ENCODE measurements around the gene YAE1. TPM values are rescaled to one million over a fixed set of nuclear protein-coding genes. Genes with fewer than 3 reads are reported as not detected.

Gene YAE1
- total RNA-seq, 1 donor from 2014 or later = 42.5 TPM

DNA sequence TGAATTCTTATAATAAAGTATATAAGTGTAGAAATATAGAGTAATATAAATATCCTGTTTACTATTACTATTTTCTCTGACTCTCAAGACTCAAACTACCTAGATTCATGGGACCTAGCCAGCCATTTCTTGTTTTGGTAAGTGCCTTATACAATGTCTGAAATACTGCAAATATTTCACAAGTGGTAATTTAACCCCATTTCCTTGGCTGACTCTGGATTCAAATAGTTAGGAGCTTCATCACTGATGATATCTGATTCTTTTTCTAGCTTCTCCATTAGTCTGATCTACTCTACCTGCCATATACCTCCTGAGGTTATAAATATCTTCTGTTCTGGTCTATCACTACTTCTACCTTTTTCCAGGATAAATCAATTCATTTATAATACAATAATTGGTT, 50.8 kb downstream of the YAE1 start:
- Mint-ChIP-seq H3K9me3 (no peaks in the 10 kb centered on the region), H3K4me3 (no peak overlapping the region), H3K27ac (ENCODE audit: unreplicated experiment) (no peak overlapping the region), H3K4me1 (peaks cover 3% of the 10 kb centered on the region), H3K27me3 (ENCODE audit: low read depth) (peaks cover 11% of the 10 kb centered on the region), H3K36me3 (ENCODE audit: low read depth) (no peaks in the 10 kb centered on the region)
- TF ChIP-seq, protein P1, sequence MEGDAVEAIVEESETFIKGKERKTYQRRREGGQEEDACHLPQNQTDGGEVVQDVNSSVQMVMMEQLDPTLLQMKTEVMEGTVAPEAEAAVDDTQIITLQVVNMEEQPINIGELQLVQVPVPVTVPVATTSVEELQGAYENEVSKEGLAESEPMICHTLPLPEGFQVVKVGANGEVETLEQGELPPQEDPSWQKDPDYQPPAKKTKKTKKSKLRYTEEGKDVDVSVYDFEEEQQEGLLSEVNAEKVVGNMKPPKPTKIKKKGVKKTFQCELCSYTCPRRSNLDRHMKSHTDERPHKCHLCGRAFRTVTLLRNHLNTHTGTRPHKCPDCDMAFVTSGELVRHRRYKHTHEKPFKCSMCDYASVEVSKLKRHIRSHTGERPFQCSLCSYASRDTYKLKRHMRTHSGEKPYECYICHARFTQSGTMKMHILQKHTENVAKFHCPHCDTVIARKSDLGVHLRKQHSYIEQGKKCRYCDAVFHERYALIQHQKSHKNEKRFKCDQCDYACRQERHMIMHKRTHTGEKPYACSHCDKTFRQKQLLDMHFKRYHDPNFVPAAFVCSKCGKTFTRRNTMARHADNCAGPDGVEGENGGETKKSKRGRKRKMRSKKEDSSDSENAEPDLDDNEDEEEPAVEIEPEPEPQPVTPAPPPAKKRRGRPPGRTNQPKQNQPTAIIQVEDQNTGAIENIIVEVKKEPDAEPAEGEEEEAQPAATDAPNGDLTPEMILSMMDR (conservative IDR thresholded peaks at IDR 0.05) = no peak
- no peak for DNase-seq (ENCODE audit: low read depth, low spot score)

DNA sequence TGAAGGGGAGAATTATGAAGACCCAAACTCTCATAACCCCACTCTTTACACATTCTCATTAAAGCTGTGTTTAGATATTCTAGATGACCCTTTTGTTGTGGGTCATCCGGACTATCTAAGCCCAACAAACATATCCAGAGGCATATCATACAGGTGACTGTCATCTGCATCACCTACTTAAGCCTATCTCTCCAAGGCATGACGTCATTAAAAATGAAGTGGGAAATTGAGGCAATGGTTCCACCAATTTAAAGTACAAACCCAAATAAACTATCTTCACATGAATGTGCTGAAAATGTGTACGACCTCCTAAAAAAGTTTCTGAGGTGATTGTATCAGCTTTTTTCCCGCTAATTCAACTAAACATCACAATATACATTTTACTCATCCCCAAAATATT, 52.7 kb downstream of the YAE1 start:
- Mint-ChIP-seq H3K27me3 (ENCODE audit: low read depth) (peaks cover 11% of the 10 kb centered on the region), H3K4me1 (peaks cover 11% of the 10 kb centered on the region), H3K4me3 (no peak overlapping the region)

DNA sequence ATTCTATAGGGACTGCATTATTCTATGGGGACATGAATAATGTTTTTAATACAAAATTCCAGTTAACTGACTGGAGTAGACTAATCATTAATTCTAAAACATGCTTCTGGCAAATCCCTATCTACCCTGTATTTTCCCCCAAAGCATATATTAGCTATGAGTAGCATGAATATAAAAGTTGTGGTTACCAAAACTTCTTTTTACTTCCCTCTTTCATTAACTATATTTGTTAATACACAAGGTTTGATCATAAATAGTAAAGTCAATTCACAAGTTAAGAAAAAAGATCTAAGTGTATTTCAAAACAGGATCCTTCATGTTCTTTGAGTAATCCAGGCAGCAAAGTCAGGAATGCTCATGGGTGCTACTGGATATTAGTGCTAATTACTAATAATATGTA, 54.3 kb downstream of the YAE1 start:
- H3K4me1 Mint-ChIP-seq = peaks cover 26% of the 10 kb centered on the region
- DNase-seq (ENCODE audit: low read depth, low spot score) = no peak
- TF ChIP-seq, protein P1 (conservative IDR thresholded peaks at IDR 0.05) = no peak
- no peak overlapping the region for H3K4me3 Mint-ChIP-seq
- no peak overlapping the region for H3K27ac Mint-ChIP-seq (ENCODE audit: unreplicated experiment)
- no peaks in the 10 kb centered on the region for H3K9me3 Mint-ChIP-seq
- H3K36me3 Mint-ChIP-seq (ENCODE audit: low read depth) = no peaks in the 10 kb centered on the region
- peaks cover 11% of the 10 kb centered on the region for H3K27me3 Mint-ChIP-seq (ENCODE audit: low read depth)

More for the DNA sequence above, 52.7 kb downstream of the YAE1 start:
- H3K36me3 Mint-ChIP-seq (ENCODE audit: low read depth) = no peaks in the 10 kb centered on the region
- no peaks in the 10 kb centered on the region for H3K9me3 Mint-ChIP-seq
- no peak overlapping the region for H3K27ac Mint-ChIP-seq (ENCODE audit: unreplicated experiment)
- TF ChIP-seq, protein P1 (conservative IDR thresholded peaks at IDR 0.05) = no peak
- no peak for DNase-seq (ENCODE audit: low read depth, low spot score)

DNA sequence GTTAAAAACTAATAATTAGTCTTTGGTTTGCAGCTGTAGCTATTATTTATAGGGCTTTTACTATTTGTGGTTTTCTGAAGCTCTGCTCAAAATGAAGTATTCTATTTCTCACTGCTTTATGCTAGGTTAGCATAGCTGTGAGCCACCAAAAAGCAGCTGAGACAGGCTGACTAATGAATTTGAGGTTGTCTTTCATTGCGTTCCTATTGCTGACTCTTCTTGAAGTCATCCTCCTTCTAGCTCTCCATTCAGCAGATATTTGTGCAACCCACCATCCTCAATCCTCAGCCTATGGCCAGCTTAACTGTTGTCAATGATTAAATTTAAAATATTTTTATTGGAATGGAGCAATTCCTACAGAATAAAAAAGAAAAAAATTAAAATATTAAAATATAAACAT, 55.1 kb downstream of the YAE1 start:
- Mint-ChIP-seq H3K4me1 (peaks cover 32% of the 10 kb centered on the region), H3K9me3 (no peaks in the 10 kb centered on the region), H3K27ac (ENCODE audit: unreplicated experiment) (no peak overlapping the region), H3K36me3 (ENCODE audit: low read depth) (no peaks in the 10 kb centered on the region), H3K4me3 (no peak overlapping the region), H3K27me3 (ENCODE audit: low read depth) (peaks cover 4% of the 10 kb centered on the region)
- TF ChIP-seq, protein P1 (conservative IDR thresholded peaks at IDR 0.05) = no peak
- DNase-seq (ENCODE audit: low read depth, low spot score) = no peak

DNA sequence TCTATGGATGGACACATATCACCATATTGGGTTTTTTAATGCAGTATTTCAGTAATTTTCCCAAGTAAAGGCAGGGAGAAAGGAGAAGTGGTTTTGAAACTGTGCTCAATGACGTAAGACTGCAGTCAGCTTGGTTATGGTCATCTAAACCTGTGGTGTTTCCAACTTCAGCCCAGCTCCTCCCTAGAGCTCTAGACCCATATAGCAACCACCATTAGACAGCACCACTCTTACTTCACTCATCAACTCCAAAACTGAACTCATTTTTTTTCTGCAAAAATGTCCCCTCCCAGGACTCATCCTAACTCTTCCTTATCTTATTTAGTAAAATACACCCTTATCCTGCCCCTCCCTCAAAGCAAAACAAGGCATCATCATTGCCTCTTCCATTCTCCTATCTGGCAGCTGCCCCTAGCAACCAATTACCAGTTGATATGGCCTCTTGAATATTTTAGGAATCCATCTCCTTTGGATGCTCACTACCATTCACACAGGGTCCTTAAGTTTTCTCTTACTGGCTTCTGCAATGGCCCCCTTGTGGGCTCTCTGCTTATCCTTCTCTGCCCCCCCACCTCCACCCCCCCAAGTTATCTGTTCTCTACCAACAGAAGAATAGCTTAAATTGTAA, 55.7 kb downstream of the YAE1 start:
- Mint-ChIP-seq H3K36me3 (ENCODE audit: low read depth) (no peaks in the 10 kb centered on the region), H3K27me3 (ENCODE audit: low read depth) (no peaks in the 10 kb centered on the region), H3K4me1 (peaks cover 36% of the 10 kb centered on the region), H3K9me3 (no peaks in the 10 kb centered on the region), H3K27ac (ENCODE audit: unreplicated experiment) (no peak overlapping the region), H3K4me3 (peak overlapping the region; percentile 95)
- no peak for DNase-seq (ENCODE audit: low read depth, low spot score)
- TF ChIP-seq, protein P1 (conservative IDR thresholded peaks at IDR 0.05) = no peak

Other genes with a start within 250 kb of the YAE1 start
- gene RALA, start 57.2 kb downstream of the YAE1 start, total RNA-seq = 39.2 and 39.5 TPM in 2 replicates

Data from neural crest cell (in vitro differentiated cells).